CD4-positive, alpha-beta T cell treated with Interleukin-21 for 1 hour (primary cell): ENCODE measurements around the gene HAP1.
A peak's percentile ranks its signal among the peaks of the same experiment; 100 is the strongest.
"Not testable (repeated sequence)": the region's sequence is repeated elsewhere in the genome, so short reads cannot be mapped to it uniquely, and the experiment has no call there.

Source experiments
- DNase-seq: peaks from one replicate; pipeline ENCODE4 v3.0.0-alpha.2; 2020

Gene HAP1, protein sequence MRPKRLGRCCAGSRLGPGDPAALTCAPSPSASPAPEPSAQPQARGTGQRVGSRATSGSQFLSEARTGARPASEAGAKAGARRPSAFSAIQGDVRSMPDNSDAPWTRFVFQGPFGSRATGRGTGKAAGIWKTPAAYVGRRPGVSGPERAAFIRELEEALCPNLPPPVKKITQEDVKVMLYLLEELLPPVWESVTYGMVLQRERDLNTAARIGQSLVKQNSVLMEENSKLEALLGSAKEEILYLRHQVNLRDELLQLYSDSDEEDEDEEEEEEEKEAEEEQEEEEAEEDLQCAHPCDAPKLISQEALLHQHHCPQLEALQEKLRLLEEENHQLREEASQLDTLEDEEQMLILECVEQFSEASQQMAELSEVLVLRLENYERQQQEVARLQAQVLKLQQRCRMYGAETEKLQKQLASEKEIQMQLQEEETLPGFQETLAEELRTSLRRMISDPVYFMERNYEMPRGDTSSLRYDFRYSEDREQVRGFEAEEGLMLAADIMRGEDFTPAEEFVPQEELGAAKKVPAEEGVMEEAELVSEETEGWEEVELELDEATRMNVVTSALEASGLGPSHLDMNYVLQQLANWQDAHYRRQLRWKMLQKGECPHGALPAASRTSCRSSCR

DNA sequence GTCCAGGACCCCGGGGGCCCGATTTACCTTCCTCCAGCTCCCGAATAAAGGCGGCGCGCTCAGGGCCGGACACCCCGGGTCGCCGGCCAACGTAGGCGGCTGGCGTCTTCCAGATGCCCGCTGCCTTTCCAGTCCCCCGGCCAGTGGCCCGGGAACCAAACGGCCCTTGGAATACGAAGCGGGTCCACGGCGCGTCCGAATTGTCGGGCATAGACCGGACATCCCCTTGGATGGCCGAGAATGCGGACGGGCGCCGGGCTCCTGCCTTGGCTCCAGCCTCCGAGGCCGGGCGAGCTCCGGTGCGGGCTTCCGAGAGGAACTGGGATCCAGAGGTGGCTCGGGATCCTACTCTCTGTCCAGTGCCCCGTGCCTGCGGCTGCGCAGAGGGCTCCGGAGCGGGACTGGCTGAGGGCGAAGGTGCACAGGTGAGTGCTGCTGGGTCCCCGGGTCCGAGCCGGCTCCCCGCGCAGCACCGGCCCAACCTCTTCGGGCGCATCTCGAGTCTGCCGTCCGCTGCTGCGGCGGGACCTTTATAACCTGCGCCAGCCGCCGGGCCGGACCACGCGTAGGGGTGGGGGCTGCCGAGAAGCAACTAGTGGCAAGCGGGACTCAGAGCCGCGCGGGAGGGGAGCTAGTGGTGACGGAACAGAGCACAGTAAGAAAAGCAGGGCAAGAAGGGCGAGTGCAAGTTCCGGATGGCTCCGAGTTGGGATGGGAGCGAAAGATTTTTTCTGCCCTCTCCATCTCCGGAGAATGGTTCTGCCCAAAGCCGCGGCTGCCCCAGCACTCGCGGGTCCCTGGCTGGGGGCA, at the start of gene HAP1:
Gene HAP1, minus strand, starts transcription at position 505 of the 810 bp plus-strand sequence. Its CDS starts 9 bp downstream, at position 496.
- DNase-seq, result peak; percentile 14

DNA sequence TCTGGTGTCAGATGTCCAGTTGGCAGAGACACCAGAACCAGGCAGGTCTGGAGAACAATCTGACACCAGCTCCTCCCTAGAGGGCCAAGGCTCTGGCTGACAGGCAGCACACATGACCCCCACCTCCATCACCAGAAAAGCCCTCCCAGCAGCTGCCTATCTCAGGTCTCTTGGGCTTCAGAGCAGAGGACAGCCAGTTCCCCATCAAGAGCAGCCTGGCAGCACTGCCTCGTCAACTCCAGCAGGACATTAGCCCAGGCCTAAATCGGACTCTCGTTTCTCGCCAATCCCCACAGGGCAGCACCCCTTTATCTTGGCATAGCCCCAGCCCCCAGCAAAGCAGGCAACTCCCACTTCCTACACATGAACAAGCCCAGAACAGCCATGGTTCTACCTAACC, 47.7 kb upstream of the HAP1 start:
- no peak for DNase-seq

DNA sequence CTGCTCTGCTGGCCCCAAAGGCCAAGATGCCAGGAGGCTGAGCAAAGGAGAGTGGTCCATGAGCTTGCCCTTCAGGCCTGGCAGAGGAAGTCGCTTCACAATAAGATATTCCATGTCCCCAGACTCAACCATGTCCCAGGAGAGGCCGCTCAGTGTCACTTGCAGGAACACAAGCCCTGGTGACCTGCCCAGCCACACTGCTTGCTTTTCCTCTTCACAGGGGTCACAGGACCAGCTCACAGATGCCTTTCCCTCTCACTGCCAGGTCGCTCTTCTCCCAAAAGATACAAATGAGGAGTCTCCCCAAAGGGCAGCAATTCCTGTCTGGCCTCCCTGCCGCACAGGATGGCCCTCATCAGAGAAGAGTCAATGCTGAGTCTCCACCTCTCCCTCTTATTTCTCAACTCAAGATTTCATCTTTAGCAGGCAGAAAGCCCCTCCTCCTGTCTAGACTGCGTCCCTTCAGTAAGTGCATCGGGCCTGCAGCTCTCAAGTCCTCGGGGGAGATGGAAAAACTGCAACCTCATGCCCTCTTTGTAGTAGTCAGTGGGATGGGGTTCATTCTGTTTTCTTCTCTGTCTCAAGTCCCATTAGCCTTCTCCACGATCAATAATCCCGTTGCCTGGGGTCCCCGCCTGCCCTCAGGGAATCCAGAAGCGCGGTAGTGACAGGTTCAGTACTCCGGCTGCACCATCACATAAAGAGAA, 47.1 kb upstream of the HAP1 start:
- DNase-seq, result no peak

DNA sequence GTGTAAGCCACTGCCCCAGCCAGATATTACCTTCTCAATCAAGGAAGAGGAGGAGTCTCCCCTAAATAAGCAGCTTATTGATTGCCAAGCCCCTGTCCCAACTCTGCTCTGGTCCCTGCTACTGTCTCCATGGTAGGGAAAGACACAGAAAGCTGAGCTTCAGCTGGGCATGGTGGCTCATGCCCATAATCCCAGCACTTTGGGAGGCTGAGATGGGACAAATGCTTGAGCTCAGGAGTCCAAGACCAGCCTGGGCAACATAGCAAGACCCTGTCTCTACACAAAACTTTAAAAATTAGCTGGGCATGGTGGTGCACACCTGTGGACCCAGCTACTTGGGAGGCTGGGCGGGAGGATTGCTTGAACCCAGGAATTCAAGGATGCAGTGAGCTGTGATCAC, 45.5 kb upstream of the HAP1 start:
- DNase-seq, result no peak

DNA sequence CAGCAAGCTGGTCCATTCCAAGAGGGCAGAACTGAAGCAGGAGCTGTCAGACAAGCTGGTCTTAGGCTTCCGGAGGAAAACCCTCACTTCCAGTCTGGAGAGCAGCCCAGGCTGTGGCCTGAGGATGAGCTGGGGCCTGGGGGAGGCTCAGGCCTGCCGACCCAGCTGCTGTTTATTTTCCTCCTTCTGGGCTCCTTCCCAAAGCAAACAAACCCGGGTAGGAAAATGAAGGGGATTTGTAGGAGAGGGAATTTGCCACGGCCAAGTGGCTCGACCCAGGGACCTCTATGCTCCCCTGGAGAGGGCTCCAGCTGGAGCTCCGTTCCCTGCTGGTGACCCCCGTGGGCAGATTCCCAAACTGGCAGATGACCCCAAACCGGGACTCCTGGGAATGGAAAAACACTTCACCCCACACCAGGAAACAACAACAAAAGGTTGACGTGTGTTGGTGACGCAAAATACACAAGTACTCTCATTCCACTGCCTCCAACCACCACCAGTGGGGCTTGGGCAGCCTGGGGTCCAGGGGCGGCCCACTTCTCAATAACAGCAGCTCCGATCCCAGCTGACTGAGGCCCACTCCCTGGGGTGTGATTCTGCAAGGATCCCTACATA, 43.2 kb upstream of the HAP1 start:
- DNase-seq, result no peak

DNA sequence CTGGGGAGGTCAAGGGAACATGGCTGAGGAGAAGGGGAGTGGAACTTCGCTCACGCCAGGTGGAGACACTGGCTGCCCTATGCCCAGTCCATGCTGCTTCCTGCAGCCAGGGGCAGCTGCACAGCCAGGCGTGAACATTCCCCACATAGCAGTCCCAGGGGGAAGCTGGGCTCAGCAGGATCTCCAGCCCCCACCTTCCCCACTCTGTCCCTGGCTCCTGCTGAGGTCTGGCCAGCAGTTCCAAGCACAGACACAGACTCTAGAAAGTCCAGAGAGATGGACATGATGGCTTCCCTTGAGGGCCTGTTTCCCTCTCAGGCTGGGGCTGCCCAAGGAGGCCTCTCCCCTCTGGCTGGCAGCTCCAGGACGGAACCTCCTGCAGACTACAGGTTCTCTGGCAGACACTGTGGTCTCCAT, 42.7 kb upstream of the HAP1 start:
- no peak for DNase-seq

DNA sequence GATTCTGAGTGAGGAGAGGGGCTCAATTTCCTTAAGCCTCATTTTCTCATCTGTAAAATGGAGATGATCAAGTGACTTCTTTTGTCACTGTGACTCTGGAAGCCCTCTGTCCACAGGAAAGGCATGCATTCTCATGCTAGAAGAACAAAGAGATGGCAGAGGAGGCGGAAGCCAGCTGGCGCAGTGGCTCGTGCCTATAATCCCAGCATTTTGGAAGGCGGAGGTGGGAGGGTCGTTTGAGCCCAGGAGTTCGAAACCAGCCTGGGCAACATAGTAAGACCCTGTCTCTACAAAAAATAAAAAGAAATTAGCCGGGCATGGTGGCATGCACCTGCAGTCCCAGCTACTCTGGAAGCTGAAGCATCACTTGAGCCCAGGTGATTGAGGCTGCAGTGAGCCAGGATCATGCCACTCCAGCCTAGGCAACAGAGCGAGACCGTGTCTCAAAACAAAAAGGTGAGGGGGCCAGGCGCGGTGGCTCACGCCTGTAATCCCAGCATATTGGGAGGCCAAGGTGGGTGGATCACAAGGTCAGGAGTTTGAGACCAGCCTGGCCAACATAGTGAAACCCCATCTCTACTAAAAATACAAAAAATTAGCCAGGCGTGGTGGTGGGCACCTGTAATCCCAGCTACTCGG, 41.9 kb upstream of the HAP1 start:
- not testable (repeated sequence) for DNase-seq

DNA sequence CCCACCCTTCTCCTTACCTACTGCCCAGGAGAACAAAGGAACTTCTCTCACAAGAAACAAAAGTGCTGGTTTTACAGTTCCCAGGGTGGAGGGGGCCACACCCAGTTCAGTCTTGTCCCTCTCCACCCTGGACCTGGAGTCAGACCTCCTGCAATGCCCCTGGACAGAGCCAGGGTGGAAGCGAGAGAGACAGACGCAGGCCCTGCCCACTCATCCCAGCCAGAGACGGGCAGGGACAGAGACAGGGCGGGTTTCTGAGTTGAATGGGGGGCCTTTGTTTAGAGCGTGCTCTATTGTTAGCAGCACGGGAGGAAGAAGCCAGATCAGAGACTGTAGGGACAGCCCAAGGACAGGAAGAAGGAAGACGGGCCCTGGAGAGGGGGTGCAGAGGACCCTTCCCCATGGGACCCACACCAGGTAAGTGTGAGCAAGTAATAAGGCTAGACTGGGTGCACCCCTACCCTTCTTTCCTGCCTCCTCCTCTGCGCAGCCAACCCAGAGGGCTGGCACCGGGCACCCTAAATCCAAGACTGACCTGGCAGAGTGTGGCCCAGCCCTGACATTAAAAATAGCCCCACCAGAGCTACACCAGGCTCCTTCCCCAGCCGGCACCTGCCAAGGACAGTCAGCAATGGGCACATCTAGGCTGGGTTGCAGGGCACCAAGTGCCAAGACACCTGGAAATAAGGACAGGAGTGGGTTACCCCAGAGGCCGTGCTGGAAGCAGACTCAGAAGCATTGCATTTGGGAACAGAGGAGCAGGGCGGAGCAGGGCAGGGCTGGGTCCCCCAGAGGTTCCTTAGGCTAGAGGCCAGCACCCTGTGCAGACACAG, 41.2 kb upstream of the HAP1 start:
- DNase-seq, result no peak

DNA sequence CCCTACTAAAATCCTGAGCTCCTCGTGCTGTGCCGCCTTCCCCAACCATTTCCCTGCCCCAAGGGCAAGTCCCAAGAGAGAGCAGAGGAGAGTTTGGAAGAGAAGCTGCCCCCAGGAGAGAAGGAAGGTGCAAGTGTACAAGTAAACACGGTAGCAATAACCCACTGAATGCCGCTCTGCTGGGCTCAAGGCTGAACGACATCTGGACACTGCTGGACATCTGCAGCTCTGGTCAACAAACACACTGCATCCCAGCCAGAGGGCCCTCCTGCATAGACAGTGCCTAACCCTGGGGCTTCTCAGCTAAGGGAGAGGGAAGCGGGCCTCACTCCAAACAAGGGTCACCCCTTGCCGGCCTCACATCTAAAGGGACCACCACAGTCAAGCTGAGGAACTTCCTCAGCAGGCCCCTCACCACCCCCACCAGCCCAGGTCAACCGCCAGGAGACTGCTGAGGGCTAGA, 39.3 kb upstream of the HAP1 start:
- DNase-seq, result no peak

DNA sequence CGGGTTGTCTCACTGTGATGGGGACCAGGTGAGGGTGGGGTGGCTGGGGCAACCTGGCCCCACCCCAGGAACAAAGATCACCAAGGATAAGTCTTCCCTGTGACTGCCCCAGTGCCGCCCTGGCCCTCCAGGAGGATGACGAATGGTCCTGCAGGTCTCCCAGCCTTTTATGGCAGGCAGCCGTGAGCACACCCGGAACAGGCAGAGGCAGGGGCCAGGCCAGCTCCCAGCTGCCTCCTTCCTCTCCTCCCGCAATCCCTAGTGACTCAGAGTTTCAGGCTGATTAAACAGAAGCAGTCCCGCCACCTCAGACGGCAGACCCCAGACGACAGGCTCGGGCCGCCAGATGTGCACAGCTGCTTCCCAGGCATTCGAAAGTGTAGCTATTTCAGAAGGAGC, 38.7 kb upstream of the HAP1 start:
- no peak for DNase-seq

DNA sequence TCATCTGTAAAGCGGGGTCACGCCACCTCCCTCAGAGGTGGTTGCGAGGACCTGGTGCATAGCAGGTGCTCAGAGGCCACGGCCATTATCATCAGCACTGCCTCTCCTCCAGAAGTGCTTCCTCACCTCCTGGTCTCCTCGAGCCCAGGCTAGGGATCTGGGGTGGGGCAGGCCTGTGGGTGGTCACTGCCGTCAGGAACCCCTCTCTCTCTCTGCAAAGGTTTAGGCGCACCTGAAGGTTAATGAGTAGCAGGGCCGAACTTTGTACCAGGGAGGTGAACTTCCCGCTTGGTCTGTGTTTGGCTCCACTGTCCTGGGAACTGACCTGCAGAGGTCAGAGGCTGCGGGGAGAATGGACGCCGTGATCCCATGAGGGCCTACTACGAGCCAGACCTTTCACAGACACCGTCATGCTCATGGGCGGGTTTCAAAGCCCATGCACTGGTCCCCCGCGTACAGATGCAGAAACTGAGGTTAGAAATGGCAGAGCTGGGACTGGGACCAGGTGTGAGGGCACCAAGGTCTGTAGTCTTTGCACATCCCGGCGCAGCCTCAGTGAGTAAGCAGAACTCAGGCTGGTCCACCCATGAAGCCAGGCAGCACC, 38.2 kb upstream of the HAP1 start:
- no peak for DNase-seq

DNA sequence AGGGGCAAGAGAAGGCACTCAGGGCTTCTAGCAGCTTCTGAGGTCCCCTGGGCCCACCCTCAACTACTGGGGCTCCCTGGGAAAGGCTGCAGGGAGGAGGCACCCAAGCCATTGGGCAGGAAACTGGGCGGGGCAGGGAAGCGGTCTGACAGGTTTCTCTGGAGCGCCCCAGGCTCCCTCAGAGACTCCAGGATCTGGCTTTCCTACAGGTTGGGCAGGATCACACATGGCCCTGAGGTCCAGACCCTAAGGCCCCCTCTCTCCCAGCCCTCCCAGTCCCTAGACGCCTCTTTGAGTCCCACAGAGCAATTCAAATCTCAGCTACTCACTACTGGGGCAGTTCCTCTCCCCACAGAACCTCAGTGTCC, 37.8 kb upstream of the HAP1 start:
- no peak for DNase-seq

DNA sequence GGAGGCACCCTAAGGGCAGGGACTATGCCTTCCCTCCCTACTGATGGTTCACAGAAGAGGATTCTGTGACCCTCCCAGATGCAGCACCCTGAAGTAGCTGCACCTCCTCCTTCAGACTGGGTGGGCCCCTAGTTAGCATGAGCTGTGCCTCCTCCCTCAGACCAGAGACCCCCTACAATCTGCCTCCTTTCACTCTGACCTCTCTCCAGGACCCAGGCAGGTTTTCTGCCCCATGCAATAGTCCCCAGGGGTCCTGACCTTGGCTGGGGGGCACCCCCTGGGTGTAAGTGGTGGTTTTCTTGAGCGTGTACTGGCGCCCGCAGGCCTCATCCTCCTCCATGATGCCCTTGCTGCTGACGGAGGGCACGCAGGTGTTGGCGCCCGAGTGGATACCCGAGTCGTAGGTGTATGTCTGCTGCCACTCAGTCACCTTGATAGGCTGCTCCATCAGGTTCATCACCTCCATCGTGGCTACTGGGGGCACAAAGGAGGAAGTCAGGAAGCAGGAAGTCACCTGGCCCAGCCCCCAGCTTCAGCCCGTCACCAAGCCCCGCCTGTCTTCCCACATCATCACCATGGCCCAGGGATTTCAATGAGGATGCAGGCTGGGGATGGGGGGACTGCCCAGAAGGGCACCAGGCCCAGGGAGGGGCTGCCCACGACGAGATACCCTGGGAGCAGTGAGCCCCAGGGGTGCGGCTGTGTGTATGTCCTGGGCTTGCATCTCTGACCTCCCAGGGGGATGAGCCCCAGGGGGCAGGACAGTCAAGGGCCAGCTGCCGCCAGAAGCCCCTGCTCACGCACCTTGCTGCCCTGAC, 37.2 kb upstream of the HAP1 start:
- no peak for DNase-seq

DNA sequence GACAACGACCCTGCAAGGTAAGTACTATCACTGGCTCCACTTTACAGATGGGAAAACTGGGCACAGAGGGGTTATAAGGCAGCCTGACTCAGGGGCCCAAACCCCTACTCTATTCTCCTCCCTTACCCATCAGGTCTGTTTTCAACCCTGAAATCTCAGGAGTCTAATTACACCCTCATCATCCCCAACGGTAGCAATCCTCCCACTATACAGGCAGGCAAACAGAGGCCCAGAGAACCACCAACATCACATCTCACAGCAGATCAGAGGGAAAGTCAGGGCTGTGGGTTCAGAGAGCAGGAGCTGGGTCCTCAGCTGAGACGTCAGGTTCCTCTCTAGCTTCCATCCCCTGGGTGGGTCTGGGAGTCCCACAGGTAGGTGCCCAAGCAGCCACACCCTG, 35.5 kb upstream of the HAP1 start:
- no peak for DNase-seq

DNA sequence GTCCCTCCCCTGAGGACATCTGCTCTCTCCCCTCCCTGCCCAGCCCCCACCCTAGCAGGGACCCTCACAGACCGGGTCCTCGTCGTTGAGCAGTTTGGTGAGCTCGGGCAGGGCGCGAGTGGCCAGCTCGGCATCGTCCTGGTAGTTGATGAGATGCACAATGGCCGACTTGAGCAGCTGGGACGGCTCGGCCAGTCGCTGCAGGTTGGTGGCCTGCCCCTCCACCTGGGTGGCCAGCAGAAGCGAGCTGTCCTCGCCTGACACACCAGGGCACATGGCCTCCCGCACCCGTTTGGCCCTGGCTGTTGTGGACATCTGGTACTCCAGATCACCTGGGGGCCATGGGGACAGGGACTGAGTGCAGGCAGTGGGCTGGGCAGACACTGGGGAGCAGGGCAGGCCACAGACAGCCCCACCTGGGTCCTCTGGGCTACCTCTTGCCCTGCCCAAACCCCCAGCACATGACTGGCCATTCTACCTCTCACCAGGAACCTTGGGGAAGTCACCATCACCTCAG, 35.0 kb upstream of the HAP1 start:
- DNase-seq, result no peak

DNA sequence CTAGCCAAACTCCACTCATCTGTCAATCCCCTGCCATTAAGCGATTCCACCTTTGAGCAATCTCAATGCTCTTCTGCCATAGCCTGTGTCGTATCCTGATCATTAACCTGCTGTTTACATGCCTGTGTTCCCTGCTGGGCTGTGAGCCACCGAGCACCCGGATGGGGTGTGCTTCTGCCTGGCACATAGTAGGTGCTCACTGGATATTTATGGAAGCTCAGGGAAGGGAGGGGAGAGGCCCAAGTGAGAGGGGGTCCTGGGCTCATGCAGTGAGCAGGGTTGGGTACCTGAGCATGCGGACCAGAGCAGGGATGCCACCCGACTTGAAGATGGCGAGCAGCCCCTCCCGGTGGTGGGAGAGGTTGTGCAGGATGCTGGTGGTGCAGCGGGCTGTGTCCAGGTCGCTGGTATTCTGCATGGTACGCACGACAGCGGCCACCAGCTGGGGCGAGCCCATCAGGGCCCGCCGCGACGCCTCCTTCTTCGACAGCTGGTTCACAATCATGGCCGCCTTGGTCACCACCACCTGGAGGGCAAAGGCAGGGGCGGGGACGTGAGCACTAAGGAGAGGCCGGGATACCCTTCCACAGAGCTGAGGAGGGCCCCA, 34.3 kb upstream of the HAP1 start:
- no peak for DNase-seq

DNA sequence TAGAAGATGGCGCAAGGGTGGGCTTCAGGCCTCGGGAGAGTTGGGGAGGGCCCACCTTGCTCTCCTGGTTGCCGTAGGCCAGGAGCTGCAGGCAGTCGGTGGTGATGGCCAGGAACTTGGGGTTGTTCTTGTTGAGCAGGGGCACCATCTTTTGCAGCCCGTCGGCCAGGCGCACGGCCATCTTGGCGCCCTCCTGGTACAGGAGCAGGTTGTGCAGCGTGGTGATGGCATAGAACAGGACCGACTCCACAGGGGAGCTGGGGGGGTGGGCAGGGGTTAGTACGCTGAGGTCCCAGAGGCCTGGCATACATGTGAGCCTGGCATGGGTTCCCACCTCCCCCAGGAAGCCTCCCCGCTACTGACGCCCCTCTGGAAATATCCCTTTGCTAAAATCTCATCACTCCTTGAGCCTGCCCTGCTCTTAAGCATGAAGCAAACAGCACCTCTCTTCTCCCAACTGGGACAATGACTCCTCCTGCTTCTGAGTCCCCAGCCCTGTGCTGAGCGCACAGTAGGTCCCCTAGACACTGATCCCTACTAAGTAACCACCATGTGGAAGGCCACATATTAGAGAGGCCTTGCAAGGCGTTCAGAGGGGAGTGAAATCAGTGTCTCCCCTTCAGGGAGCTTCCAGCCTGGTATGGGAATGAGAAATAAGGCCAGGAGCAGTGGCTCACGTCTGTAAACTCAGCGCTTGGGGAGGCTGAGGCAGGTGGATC, 33.0 kb upstream of the HAP1 start:
- no peak for DNase-seq

DNA sequence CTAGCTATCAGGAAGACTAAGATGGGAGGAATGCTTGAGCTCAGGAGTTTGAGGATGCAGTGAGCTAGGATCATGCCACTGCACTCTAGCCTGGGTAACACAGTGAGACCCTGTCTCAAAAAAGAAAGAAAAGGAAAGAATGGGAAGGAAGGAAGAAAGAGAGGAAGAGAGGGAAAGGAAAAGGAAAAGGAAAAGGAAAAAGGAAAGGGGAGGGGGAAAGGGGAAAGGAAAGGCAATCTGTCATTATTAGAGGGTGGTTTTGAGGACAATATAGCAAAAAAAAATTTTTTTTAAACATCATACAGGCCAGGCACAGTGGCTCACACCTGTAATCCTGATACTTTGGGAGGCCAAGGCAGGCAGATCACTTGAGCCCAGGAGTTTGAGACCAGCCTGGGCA, 31.7 kb upstream of the HAP1 start:
- no peak for DNase-seq
